Neural cell (in vitro differentiated cells): ENCODE results near the gene C17orf58. TPM values are rescaled to one million over a fixed set of nuclear protein-coding genes. Genes with fewer than 3 reads are reported as not detected.

Source experiments
- H2AFZ ChIP-seq: fragments of 200-600, 300-800 bp; sonication (generic), shearing (Covaris generic); 2 replicates; pipeline ENCODE4 v1.6.0; 2014; ENCODE audit warnings: low read depth, mild to moderate bottlenecking, antibody characterized with exemption, low read length, moderate library complexity
- H3F3A ChIP-seq: fragments of 200-600 bp; shearing (Covaris generic); 2 replicates; pipeline ENCODE4 v1.6.1; 2016; ENCODE audit warnings: mild to moderate bottlenecking, moderate library complexity, mixed read lengths, antibody characterized with exemption, low read length; ENCODE audit not compliant: insufficient read depth, poor library complexity, severe bottlenecking
- H3K27ac ChIP-seq: fragments of 200-600, 300-800 bp; sonication (generic), shearing (Covaris generic); 2 replicates; pipeline ENCODE4 v1.5.1; 2014; ENCODE audit warnings: mild to moderate bottlenecking, low read length, moderate library complexity
- H3K27me3 ChIP-seq: fragments of 300-800, 200-600 bp; sonication (generic), shearing (Covaris generic); 2 replicates; pipeline ENCODE4 v1.6.0; 2014; ENCODE audit warnings: mild to moderate bottlenecking, low read depth, low read length, moderate library complexity; ENCODE audit not compliant: insufficient read depth
- H3K36me3 ChIP-seq: fragments of 300-800, 200-600 bp; sonication (generic), shearing (Covaris generic); 2 replicates; pipeline ENCODE4 v1.5.1; 2014; ENCODE audit warnings: mild to moderate bottlenecking, antibody characterized with exemption, low read length, moderate library complexity; ENCODE audit not compliant: insufficient read depth
- H3K4me2 ChIP-seq: fragments of 300-800, 200-600 bp; sonication (generic), shearing (Covaris generic); 2 replicates; pipeline ENCODE4 v1.6.0; 2014; ENCODE audit warnings: mild to moderate bottlenecking, low read length
- H3K4me3 ChIP-seq: fragments of 300-800, 200-600 bp; sonication (generic), shearing (Covaris generic); 2 replicates; pipeline ENCODE4 v1.5.1; 2014; ENCODE audit warnings: mild to moderate bottlenecking, low read length, moderate library complexity
- H3K79me2 ChIP-seq: fragments of 200-600 bp; shearing (Covaris generic); replicated peaks from 2 replicates; pipeline ENCODE4 v1.6.0; 2014; ENCODE audit warnings: mild to moderate bottlenecking, low read length, moderate library complexity; ENCODE audit not compliant: insufficient read depth
- H3K9ac ChIP-seq: fragments of 300-800, 200-600 bp; sonication (generic), shearing (Covaris generic); 2 replicates; pipeline ENCODE4 v1.6.1; 2016; ENCODE audit warnings: mild to moderate bottlenecking, low read length, mixed read lengths
- H3K9me2 ChIP-seq: fragments of 200-600 bp; shearing (Covaris generic); 2 replicates; pipeline ENCODE4 v1.6.1; 2016; ENCODE audit warnings: mild to moderate bottlenecking, low read length, mixed read lengths; ENCODE audit not compliant: insufficient read depth
- H3K9me3 ChIP-seq: fragments of 200-600, 300-800 bp; sonication (generic), shearing (Covaris generic); 2 replicates; pipeline ENCODE4 v1.6.1; 2016; ENCODE audit warnings: mild to moderate bottlenecking, mixed run types, low read length, moderate library complexity, mixed read lengths
- H4K20me1 ChIP-seq: fragments of 200-600 bp; shearing (Covaris generic); 2 replicates; pipeline ENCODE4 v1.6.1; 2016; ENCODE audit warnings: mild to moderate bottlenecking, mixed run types; ENCODE audit not compliant: insufficient read depth
- CTCF ChIP-seq: fragments of 450-650 bp; IDR thresholded peaks from 2 replicates; pipeline ENCODE4 v1.5.1; 2014; ENCODE audit warnings: antibody characterized with exemption, mild to moderate bottlenecking, moderate library complexity; ENCODE audit not compliant: poor library complexity, severe bottlenecking
- EP300 ChIP-seq: fragments of 450-650 bp; conservative IDR thresholded peaks from 2 replicates; pipeline ENCODE4 v1.6.1; 2014; ENCODE audit warnings: antibody characterized with exemption, mild to moderate bottlenecking, moderate library complexity; ENCODE audit not compliant: poor library complexity, severe bottlenecking
- EZH2 ChIP-seq: fragments of 200-600, 300-800 bp; shearing (Covaris generic), sonication (generic); IDR thresholded peaks from 2 replicates; pipeline ENCODE4 v1.6.1; 2014; ENCODE audit warnings: antibody characterized with exemption, low read length, borderline replicate concordance, mild to moderate bottlenecking; ENCODE audit not compliant: insufficient read depth, poor library complexity, severe bottlenecking
- MXI1 ChIP-seq: fragments of 450-650 bp; conservative IDR thresholded peaks from 2 replicates; pipeline ENCODE4 v1.6.1; 2014; ENCODE audit warnings: antibody characterized with exemption, mild to moderate bottlenecking; ENCODE audit not compliant: poor library complexity, severe bottlenecking
- POLR2AphosphoS5 ChIP-seq: IDR thresholded peaks from 2 replicates; pipeline ENCODE4 v1.6.1; 2012
- RAD21 ChIP-seq: fragments of 450-650 bp; conservative IDR thresholded peaks from 2 replicates; pipeline ENCODE4 v1.6.1; 2014; ENCODE audit warnings: antibody characterized with exemption, mild to moderate bottlenecking, moderate library complexity
- REST ChIP-seq: IDR thresholded peaks from 2 replicates; pipeline ENCODE4 v1.6.1; 2012; ENCODE audit warnings: borderline replicate concordance
- SMC3 ChIP-seq: fragments of 450-650 bp; conservative IDR thresholded peaks from 2 replicates; pipeline ENCODE4 v1.6.1; 2014; ENCODE audit warnings: antibody characterized with exemption, mild to moderate bottlenecking, moderate library complexity; ENCODE audit not compliant: poor library complexity
- TAF1 ChIP-seq: IDR thresholded peaks from 2 replicates; pipeline ENCODE4 v1.6.1; 2012; ENCODE audit warnings: low read depth
- polyA plus RNA-seq: library from polyadenylated mRNA; depleted of rRNA; stranded (reverse); fragments of >200 nt; gene quantifications from 2 replicates; pipeline ENCODE4 v1.2.3, GENCODE V29; 2014

Gene C17orf58
- polyA plus RNA-seq, 1 donor from 2014 or later = 54.5 TPM

GRCh38 chr17:67959510-67959909 lies 36.8 kb downstream of the C17orf58 start:
- Histone ChIP-seq H3K4me2 (no peak overlapping the region), H4K20me1 (no peaks in the 10 kb centered on the region), H3K4me3 (no peak overlapping the region), H3K27me3 (no peaks in the 10 kb centered on the region), H3K9me3 (no peaks in the 10 kb centered on the region), H3K9me2 (no peaks in the 10 kb centered on the region), H3K79me2 (no peaks in the 10 kb centered on the region), H3F3A (no peaks in the 10 kb centered on the region), H2AFZ (no peak overlapping the region), H3K36me3 (no peaks in the 10 kb centered on the region), H3K9ac (no peak overlapping the region), H3K27ac (no peak overlapping the region)
- no peak for TF ChIP-seq SMC3
- no peak for TF ChIP-seq RAD21
- no peak for TF ChIP-seq EZH2
- TF ChIP-seq TAF1 = no peak
- no peak for TF ChIP-seq MXI1
- no peak for TF ChIP-seq POLR2AphosphoS5
- TF ChIP-seq CTCF = no peak
- no peak for TF ChIP-seq REST
- TF ChIP-seq EP300 = no peak

- H3K9ac ChIP-seq = no peak overlapping the region
- H3K79me2 ChIP-seq = no peaks in the 10 kb centered on the region
- TF ChIP-seq SMC3 = no peak
- no peak for TF ChIP-seq EP300
- TF ChIP-seq POLR2AphosphoS5 = no peak
- no peak for TF ChIP-seq TAF1
- H3K9me3 ChIP-seq = no peaks in the 10 kb centered on the region
- no peak overlapping the region for H3K4me3 ChIP-seq
- no peaks in the 10 kb centered on the region for H3K9me2 ChIP-seq
- H3K27me3 ChIP-seq = no peaks in the 10 kb centered on the region
- no peak overlapping the region for H3K4me2 ChIP-seq
- no peak overlapping the region for H3K27ac ChIP-seq
- no peak overlapping the region for H2AFZ ChIP-seq
- no peaks in the 10 kb centered on the region for H3F3A ChIP-seq
- H4K20me1 ChIP-seq = no peaks in the 10 kb centered on the region
- H3K36me3 ChIP-seq = peaks cover 4% of the 10 kb centered on the region
These were observed 45.3 kb downstream of the C17orf58 start for GRCh38 chr17:67950945-67951344.

- Histone ChIP-seq H2AFZ (no peak overlapping the region), H3K79me2 (no peaks in the 10 kb centered on the region), H3K4me3 (no peak overlapping the region), H3K9ac (no peak overlapping the region), H3K4me2 (no peak overlapping the region), H3K27ac (no peak overlapping the region), H3K9me2 (no peaks in the 10 kb centered on the region), H4K20me1 (no peaks in the 10 kb centered on the region), H3K27me3 (no peaks in the 10 kb centered on the region), H3K9me3 (no peaks in the 10 kb centered on the region), H3F3A (no peaks in the 10 kb centered on the region), H3K36me3 (peaks cover 9% of the 10 kb centered on the region)
- TF ChIP-seq TAF1 (no peak), CTCF (no peak), EP300 (no peak), REST (no peak), RAD21 (no peak), POLR2AphosphoS5 (no peak), MXI1 (no peak), SMC3 (no peak), EZH2 (no peak)
These were observed 48.9 kb downstream of the C17orf58 start for GRCh38 chr17:67947325-67947813.
